GM21381 (cell line): ENCODE results near the gene CAMTA1.

Experiments used
- ATAC-seq: cut with Tn5 transposase; IDR thresholded peaks from one replicate; pipeline ENCODE4 v1.9.1; 2021; ENCODE audit warnings: mild to moderate bottlenecking, moderate library complexity; ENCODE audit not compliant: unreplicated experiment

CAMTA1 gene

DNA sequence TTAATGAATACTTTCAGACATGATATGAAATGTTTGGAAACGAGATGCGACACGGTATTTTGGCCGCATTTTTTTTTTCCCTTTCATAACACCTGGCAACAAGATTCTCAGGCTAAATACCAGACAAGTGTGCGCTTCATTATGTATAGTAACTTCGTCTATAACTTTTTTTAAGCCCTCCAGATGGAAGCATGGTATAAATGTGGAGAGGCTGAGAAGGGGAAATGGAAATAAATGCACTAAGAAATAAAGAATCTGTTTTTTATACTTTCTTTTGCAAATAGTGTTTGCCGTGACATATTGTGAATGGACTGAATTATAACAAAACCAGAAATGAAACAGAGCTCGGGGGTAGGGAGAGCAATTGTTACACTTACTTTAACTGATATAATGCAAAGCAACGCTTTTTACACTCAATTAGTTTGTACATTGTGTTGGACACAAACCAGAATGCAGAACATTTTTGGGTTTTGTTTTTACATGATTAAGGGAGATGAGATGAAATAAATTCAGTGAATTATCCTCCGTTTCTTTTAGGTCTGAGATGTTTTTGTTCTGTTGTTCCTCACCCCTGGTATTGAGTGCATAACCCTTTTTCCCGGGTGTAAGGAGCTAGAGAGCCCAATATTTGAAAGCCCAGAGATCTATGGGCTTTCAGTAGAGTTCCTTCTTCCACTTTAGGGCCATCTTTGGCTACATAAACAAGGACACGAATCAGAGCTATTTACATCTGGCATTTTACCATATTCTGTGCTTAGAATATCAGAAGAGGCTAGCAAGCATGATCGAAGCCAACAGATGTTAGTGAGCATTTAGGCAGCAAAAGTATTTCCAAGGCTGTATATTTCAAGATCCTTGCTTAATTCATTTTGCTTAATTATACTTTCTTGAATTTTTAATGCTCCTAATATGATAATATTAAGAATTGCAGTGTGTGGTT, 478.0 kb downstream of the CAMTA1 start:
- ATAC-seq: no peak

DNA sequence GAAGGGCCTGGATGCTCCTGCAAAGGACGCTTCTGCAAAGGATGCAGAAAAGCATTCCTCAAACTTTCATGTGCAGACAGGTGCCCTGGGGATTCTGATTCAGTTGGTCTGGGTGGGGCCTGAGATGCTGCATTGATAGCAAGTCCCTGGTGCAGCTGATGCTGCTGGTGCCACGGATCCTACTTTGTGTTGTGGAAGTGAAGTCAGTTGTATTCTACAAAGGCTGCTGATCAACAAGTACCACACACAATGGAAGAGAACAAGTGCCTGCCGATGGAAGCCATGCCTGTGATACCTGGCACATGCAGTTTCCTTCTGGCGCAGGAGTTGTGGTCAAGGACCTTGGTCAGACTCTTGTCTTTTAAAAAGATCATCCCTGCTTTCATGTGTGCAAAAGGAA, 478.8 kb downstream of the CAMTA1 start:
- ATAC-seq: no peak

- ATAC-seq: no peak
Observed at GRCh38 chr1:7265771-7266371, 480.6 kb downstream of the CAMTA1 start.

GRCh38 chr1:7266561-7266960, 481.3 kb downstream of the CAMTA1 start:
- ATAC-seq: no peak

- no peak for ATAC-seq
Observed at GRCh38 chr1:7267493-7267892, 482.2 kb downstream of the CAMTA1 start.

- ATAC-seq: no peak
Observed at GRCh38 chr1:7268983-7269382, 483.7 kb downstream of the CAMTA1 start.

DNA sequence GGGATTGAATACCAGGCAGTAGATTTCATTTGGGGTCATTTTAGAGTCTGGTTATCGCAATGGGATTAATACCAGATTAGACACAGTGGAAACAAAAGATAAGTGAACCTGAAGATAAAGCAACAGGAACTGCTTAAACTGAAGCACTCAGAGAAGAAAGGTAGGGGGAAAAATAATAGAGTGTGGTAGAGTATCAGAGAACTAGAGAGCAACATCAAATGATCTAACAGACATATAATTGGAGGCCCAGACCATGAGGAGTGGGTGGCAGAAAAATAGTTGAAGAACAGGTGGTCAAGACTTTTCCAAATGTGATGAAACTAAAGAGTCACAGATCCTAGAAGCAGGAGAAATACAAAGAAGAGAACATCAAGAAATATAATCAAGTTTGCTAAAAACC, 484.3 kb downstream of the CAMTA1 start:
- no peak for ATAC-seq

DNA sequence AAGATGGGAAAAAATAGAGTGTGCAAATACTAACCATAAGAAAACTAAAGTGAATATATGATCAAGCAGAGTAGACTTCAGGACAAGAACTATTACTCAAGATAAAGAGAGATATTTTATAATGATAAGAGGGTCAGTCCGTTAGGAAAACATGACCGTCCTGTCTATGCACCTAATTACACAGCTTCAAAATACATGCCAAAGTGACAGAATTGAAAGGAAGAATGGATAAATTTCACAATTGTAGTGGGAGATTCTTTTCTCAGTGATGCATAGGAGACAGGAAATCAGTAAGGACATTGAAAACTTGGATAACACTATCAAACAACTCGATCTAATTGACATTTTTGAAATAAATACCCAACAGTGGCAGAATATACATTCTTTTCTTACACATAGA, 489.0 kb downstream of the CAMTA1 start:
- ATAC-seq: no peak

DNA sequence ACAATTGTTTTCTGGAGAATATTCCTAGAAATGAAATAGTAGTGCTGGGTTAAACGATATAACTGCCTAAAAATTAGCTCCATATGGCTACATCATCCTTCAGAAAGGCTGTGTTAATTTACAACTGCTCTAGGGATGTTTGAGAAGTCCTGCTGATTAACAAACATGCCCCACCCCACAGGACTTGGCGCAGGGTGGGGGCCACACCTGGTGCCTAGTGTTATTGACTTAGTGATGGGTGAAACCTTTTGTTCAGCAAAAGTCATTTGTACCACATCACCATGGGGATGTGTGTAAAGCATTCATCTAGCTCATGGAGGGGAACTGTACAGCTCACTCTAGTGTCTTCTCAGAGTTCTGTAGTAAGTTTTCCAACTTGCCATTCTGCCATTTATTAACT, 492.8 kb downstream of the CAMTA1 start:
- no peak for ATAC-seq

DNA sequence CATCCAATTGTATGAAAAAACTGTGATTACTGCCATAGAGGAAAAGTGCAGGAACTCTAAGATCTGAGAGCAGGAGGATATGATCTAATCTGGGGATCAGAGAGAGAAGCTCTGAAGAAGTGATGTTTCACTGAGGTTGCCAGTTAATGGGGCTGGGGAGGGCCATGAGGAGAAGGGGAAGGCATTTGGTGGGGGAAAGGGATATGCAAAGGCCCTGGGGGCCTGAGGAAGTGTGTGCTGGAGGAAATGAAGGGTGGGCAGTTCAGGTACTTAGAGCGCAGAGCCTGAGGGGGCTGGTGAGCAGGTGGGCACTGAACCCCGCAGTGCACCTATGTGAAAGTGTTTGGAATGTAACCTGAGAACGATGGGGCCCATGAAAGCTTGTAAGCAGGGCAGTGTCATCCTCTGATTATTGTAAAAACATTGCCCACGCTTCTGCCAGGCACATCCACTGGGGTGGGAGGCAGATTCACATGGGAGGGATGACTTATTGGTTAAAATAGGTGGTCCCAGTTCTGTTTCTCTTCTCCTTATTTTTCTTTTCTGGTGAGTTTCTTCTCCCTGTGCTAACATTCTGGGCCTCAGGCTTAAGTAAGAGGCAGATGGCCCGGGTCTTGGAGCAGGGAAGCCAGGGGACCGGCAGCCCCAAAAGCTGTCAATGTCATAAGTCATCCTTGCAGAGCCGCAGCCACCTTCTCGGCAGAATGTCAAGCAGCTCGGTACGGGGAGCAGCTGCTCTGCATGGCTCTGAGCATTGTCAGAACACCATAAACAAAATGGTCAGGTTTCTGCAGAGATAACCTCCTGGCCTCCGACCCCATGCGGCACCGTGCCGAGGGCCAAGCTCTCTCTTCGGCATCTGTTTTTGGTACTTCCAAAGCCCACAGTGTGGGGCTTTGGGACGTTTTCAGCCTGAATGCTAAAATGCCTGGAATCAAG, 493.8 kb downstream of the CAMTA1 start:
- ATAC-seq: no peak

GRCh38 chr1:7279769-7280168, 494.5 kb downstream of the CAMTA1 start:
- ATAC-seq: no peak

DNA sequence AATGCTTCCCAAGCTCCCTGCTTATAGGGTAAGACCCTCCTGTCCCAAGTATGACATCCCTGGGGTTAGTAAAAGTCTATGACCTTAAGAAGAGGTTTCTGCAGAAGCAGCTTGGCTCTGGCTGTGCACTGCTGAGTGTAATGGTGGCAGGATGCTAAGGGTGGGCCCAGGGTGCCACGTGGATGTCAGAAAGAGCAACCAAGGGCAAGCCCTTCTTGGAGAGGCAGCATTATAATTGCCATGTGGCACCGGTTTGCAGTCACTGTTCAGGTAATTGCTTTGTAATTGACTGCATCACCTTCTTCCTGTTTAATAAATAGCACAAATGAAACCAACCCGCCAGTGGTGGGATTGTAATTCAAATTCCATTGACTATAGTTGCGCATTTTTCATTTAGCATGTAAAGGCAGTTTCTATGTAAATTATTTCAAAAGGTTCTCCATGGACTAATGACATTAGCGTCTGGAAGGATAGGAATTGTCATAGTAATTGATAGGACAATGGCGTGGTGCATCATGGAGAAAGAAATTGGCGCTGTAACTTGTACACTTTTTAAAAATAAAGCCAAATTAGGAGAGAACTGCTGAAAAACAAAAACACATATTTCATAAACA, 495.2 kb downstream of the CAMTA1 start:
- ATAC-seq: no peak

GRCh38 chr1:7281821-7282220, 496.6 kb downstream of the CAMTA1 start:
- no peak for ATAC-seq

- no peak for ATAC-seq
Observed at GRCh38 chr1:7284839-7285435, 499.7 kb downstream of the CAMTA1 start.

GRCh38 chr1:7285856-7286454, 500.7 kb downstream of the CAMTA1 start:
- no peak for ATAC-seq

DNA sequence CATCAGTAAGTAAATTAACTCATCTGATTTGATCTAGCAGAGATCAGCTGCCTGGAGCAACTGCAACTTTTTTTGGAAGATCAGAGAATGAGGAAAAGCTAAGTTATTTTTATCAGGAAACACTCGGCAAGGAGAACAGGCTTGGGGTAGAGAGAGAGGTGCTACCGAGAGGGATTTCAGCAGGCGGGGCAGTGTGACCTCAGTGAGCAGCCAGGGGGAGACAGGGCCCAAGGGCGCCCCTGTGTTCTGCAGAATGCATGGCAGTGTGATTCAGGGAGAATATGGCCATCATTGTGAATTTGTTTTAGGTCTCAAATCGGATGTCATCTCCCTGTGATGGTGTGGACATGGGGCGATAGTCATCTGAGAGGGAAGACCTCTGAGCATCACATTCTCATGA, 501.8 kb downstream of the CAMTA1 start:
- no peak for ATAC-seq

GRCh38 chr1:7288992-7289391, 503.7 kb downstream of the CAMTA1 start:
- no peak for ATAC-seq

DNA sequence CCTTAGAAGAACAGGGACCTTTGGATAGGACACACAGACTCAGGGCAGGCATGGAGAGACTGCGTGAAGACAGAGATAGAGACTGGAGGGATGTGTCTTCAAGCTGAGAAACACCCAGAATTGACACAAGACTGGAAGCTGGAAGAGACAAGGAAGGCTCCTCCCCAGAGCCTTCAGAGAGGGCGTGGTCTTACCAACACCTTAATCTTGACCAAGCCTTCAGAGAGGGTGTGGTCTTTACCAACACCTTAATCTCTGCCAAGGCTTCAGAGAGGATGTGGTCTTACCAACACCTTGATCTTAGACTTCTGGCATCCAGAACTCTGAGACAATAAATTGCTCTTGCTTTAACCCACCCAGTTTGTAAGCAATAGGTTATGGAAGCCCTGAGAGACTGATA, 504.4 kb downstream of the CAMTA1 start:
- ATAC-seq: no peak

- ATAC-seq: no peak
Observed at GRCh38 chr1:7290971-7291970, 506.0 kb downstream of the CAMTA1 start.
